OCI-LY7 (cell line): Measurements from ENCODE around the gene IL12A. TPM values are rescaled to one million over a fixed set of nuclear protein-coding genes. Genes with fewer than 3 reads are reported as not detected.
A peak's percentile ranks its signal among the peaks of the same experiment; 100 is the strongest.

ENCODE experiments used
- BruUV-seq: library from RNA; stranded (reverse); fragments of 400-500 nt; replicated peaks from 2 replicates; lab custom pipeline; 2021; lab: Mats Ljungman, UMichigan
- CTCF ChIA-PET: fragments of 300-600 bp; sonication (Branson Sonifier 250); formaldehyde crosslinking; loops from one replicate; lab custom pipeline; 2022; ENCODE audit warnings: antibody characterized with exemption; ENCODE audit not compliant: unreplicated experiment; lab: Charles Lee
- POLR2A ChIA-PET: fragments of 300-600 bp; sonication (Branson Sonifier 250); formaldehyde crosslinking; loops from one replicate; lab custom pipeline; 2022; ENCODE audit warnings: antibody characterized with exemption; lab: Charles Lee
- DNase-seq: peaks from one replicate; pipeline ENCODE4 v3.0.0-alpha.2; 2015; ENCODE audit warnings: low spot score
- H2AFZ ChIP-seq: fragments of 200-600 bp; sonication (generic), shearing (Covaris generic); 2 replicates; pipeline ENCODE4 v1.6.1; 2014; ENCODE audit warnings: mild to moderate bottlenecking, antibody characterized with exemption, low read length, moderate library complexity
- H3K27ac ChIP-seq: fragments of 200-600 bp; sonication (generic); 2 replicates; pipeline ENCODE4 v1.5.1; 2014; ENCODE audit warnings: mixed run types, low read depth, mild to moderate bottlenecking, moderate library complexity, low read length, inconsistent platforms; ENCODE audit not compliant: poor library complexity, severe bottlenecking
- H3K36me3 ChIP-seq: fragments of 200-600 bp; sonication (generic); 2 replicates; pipeline ENCODE4 v1.6.1; 2014; ENCODE audit warnings: mild to moderate bottlenecking, antibody characterized with exemption, low read length, moderate library complexity, mixed read lengths; ENCODE audit not compliant: insufficient read depth
- H3K4me1 ChIP-seq: fragments of 200-600 bp; sonication (generic); 2 replicates; pipeline ENCODE4 v1.5.1; 2014; ENCODE audit warnings: mild to moderate bottlenecking, low read length; ENCODE audit not compliant: insufficient read depth, poor library complexity, severe bottlenecking
- H3K4me2 ChIP-seq: fragments of 200-600 bp; sonication (generic); 2 replicates; pipeline ENCODE4 v1.6.1; 2014; ENCODE audit warnings: mild to moderate bottlenecking, low read length
- H3K4me3 ChIP-seq: fragments of 200-600 bp; sonication (generic); 2 replicates; pipeline ENCODE4 v1.5.1; 2014; ENCODE audit warnings: mild to moderate bottlenecking, low read depth, low read length; ENCODE audit not compliant: poor library complexity, severe bottlenecking
- H3K79me2 ChIP-seq: fragments of 200-600 bp; sonication (generic); 2 replicates; pipeline ENCODE4 v1.6.1; 2016; ENCODE audit warnings: low read depth, mild to moderate bottlenecking, low read length, moderate library complexity, mixed read lengths; ENCODE audit not compliant: insufficient read depth
- H3K9me2 ChIP-seq: fragments of 200-600 bp; sonication (generic); 2 replicates; pipeline ENCODE4 v1.6.1; 2016; ENCODE audit warnings: mild to moderate bottlenecking, low read length, mixed read lengths; ENCODE audit not compliant: insufficient read depth
- H3K9me3 ChIP-seq: fragments of 200-600 bp; sonication (generic); 2 replicates; pipeline ENCODE4 v1.6.1; 2014; ENCODE audit warnings: mild to moderate bottlenecking, mixed run types, low read length, mixed read lengths
- H4K20me1 ChIP-seq: fragments of 200-600 bp; sonication (generic); 2 replicates; pipeline ENCODE4 v1.6.1; 2014; ENCODE audit warnings: mild to moderate bottlenecking, antibody characterized with exemption, low read length, moderate library complexity, mixed read lengths; ENCODE audit not compliant: insufficient read depth
- EZH2phosphoT487 ChIP-seq: fragments of 200-600 bp; sonication (generic); IDR thresholded peaks from 2 replicates; pipeline ENCODE4 v1.6.1; 2018; ENCODE audit warnings: low read depth, borderline replicate concordance, mild to moderate bottlenecking, mixed run types, antibody characterized with exemption, low read length, moderate library complexity, mixed read lengths
- intact Hi-C: fragments of 100-400 bp; cut with micrococcal nuclease; formaldehyde crosslinking; loops from one replicate; pipeline ENCODE4 v1.10.0; 2022; ENCODE audit not compliant: unreplicated experiment
- total RNA-seq, 2 experiments: library from RNA; depleted of rRNA in 1 of 2; stranded (reverse); fragments of >200 nt in 1 of 2; shearing (Covaris generic) in 1 of 2; gene quantifications; 2 replicates each; pipeline ENCODE4 v1.2.3, GENCODE V29; 2014 to 2022
- TF ChIP-seq, protein P1 (sequence below): fragments of 200-600 bp; sonication (generic); conservative IDR thresholded peaks from 2 replicates; pipeline ENCODE4 v1.5.1; 2014; ENCODE audit warnings: mild to moderate bottlenecking, antibody characterized with exemption, low read length, moderate library complexity, mixed read lengths

The IL12A gene
- total RNA-seq, 2 experiments from 2014 or later = not detected

GRCh38 chr3:160001850-160002623, 13.4 kb downstream of the IL12A start:
- Histone ChIP-seq H3K79me2 (no peaks in the 10 kb centered on the region), H2AFZ (no peak overlapping the region), H3K4me1 (no peaks in the 10 kb centered on the region), H3K36me3 (no peaks in the 10 kb centered on the region), H3K27ac (no peak overlapping the region), H3K9me3 (no peaks in the 10 kb centered on the region), H3K4me2 (no peak overlapping the region), H3K4me3 (no peak overlapping the region), H3K9me2 (no peaks in the 10 kb centered on the region), H4K20me1 (no peaks in the 10 kb centered on the region)
- intact Hi-C loops = no loop called here
- DNase-seq = no peak
- ChIA-PET CTCF (no interaction called here), POLR2A (interaction anchor here (0.6 to 1.0 kb wide), 2 partner anchors 92 to 692 kb away, joined by 3 read pairs; no protein-coding TSS in a partner anchor)
- TF ChIP-seq EZH2phosphoT487 = no peak
- TF ChIP-seq, protein P1, sequence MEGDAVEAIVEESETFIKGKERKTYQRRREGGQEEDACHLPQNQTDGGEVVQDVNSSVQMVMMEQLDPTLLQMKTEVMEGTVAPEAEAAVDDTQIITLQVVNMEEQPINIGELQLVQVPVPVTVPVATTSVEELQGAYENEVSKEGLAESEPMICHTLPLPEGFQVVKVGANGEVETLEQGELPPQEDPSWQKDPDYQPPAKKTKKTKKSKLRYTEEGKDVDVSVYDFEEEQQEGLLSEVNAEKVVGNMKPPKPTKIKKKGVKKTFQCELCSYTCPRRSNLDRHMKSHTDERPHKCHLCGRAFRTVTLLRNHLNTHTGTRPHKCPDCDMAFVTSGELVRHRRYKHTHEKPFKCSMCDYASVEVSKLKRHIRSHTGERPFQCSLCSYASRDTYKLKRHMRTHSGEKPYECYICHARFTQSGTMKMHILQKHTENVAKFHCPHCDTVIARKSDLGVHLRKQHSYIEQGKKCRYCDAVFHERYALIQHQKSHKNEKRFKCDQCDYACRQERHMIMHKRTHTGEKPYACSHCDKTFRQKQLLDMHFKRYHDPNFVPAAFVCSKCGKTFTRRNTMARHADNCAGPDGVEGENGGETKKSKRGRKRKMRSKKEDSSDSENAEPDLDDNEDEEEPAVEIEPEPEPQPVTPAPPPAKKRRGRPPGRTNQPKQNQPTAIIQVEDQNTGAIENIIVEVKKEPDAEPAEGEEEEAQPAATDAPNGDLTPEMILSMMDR = no peak
- BruUV-seq = no TSS peak

- ChIA-PET CTCF (no interaction called here), POLR2A (interaction anchor here (0.5 to 1.2 kb wide), 3 partner anchors 11 to 863 kb away, joined by 3 read pairs; no protein-coding TSS in a partner anchor)
- Histone ChIP-seq H3K4me2 (no peak overlapping the region), H3K79me2 (no peaks in the 10 kb centered on the region), H2AFZ (no peak overlapping the region), H3K4me3 (no peak overlapping the region), H3K27ac (no peak overlapping the region), H3K9me3 (no peaks in the 10 kb centered on the region), H4K20me1 (no peaks in the 10 kb centered on the region), H3K36me3 (no peaks in the 10 kb centered on the region), H3K9me2 (no peaks in the 10 kb centered on the region), H3K4me1 (no peaks in the 10 kb centered on the region)
- no TSS peak for BruUV-seq
- DNase-seq = peak; percentile 23
- intact Hi-C loops = loop anchor here (1.0 kb wide), 1 partner anchor 118 kb away; no protein-coding TSS in a partner anchor
- TF ChIP-seq EZH2phosphoT487 = no peak
- TF ChIP-seq, protein P1 = peak; percentile 76
These were observed 15.0 kb downstream of the IL12A start for GRCh38 chr3:160003520-160004128.

GRCh38 chr3:160005004-160005403, 16.4 kb downstream of the IL12A start:
- H3K36me3 ChIP-seq = no peaks in the 10 kb centered on the region
- H3K9me3 ChIP-seq = no peaks in the 10 kb centered on the region
- ChIA-PET CTCF (interaction anchor here (1.1 kb wide), 1 partner anchor 120 kb away, joined by 3 read pairs; no protein-coding TSS in a partner anchor), POLR2A (no interaction called here)
- TF ChIP-seq EZH2phosphoT487 = no peak
- TF ChIP-seq, protein P1 = no peak
- no peaks in the 10 kb centered on the region for H4K20me1 ChIP-seq
- no peak overlapping the region for H3K27ac ChIP-seq
- DNase-seq = no peak
- H3K79me2 ChIP-seq = no peaks in the 10 kb centered on the region
- intact Hi-C loops = no loop called here
- BruUV-seq = no TSS peak
- no peaks in the 10 kb centered on the region for H3K9me2 ChIP-seq
- no peak overlapping the region; the same call in 1 of the 2 replicates for H2AFZ ChIP-seq
- H3K4me1 ChIP-seq = no peaks in the 10 kb centered on the region
- H3K4me2 ChIP-seq = no peak overlapping the region
- no peak overlapping the region for H3K4me3 ChIP-seq
